HEK293 (cell line): ENCODE results near the gene TBC1D16.

Experiments
- CTCF ChIA-PET: fragments of 350-600 bp; formaldehyde crosslinking; extraction: SDS; loops from one replicate; lab custom pipeline; 2021; ENCODE audit warnings: antibody characterized with exemption; lab: Yijun Ruan, JAX
- POLR2A ChIA-PET: fragments of 300-600 bp; formaldehyde crosslinking; extraction: SDS; loops from one replicate; lab custom pipeline; 2020; ENCODE audit warnings: antibody characterized with exemption, inconsistent platforms; lab: Yijun Ruan, JAX
- H3K27ac ChIP-seq: fragments of 200-500 bp; sonication (Bioruptor generic); 2 replicates; pipeline ENCODE4 v1.5.1; 2014; ENCODE audit warnings: low read depth, low read length, control low read depth, inconsistent platforms; ENCODE audit errors: extremely low read depth
- H3K36me3 ChIP-seq, 2 experiments: fragments of 200-500 bp in 1 of 2; sonication (Bioruptor generic) in 1 of 2; 1 replicate in 1 of 2; 2 replicates in 1 of 2; pipeline ENCODE4 v1.5.1; 2014 to 2017; ENCODE audit warnings: inconsistent platforms in 2 of 2, low read length in 2 of 2; ENCODE audit not compliant: control insufficient read depth in 2 of 2, insufficient read depth in 1 of 2
- H3K4me1 ChIP-seq: fragments of 200-500 bp; sonication (Bioruptor generic); 2 replicates; pipeline ENCODE4 v1.5.1; 2014; ENCODE audit warnings: mild to moderate bottlenecking, low read length, inconsistent platforms; ENCODE audit not compliant: control insufficient read depth, insufficient read depth
- H3K4me3 ChIP-seq: 2 replicates; pipeline ENCODE4 v1.5.1; 2011; ENCODE audit warnings: low read depth, mild to moderate bottlenecking, control low read depth, low read length, moderate library complexity
- H3K9me3 ChIP-seq: fragments of 200-500 bp; sonication (Bioruptor generic); 2 replicates; pipeline ENCODE4 v1.5.1; 2014; ENCODE audit warnings: low read depth, low read length, inconsistent platforms; ENCODE audit not compliant: control insufficient read depth, insufficient read depth
- GLIS1 ChIP-seq: fragments of 450-650 bp; formaldehyde crosslinking; IDR thresholded peaks from 2 replicates; pipeline ENCODE4 v1.5.1; 2016; ENCODE audit warnings: missing biosample characterization, missing genetic modification characterization
- HOXC10 ChIP-seq: sonication (generic); formaldehyde crosslinking; IDR thresholded peaks from 2 replicates; pipeline ENCODE4 v1.8.1; 2023; ENCODE audit warnings: mild to moderate bottlenecking, missing genetic modification reagents
- SCRT1 ChIP-seq: fragments of 450-650 bp; formaldehyde crosslinking; IDR thresholded peaks from 2 replicates; pipeline ENCODE4 v1.5.1; 2016; ENCODE audit warnings: missing biosample characterization, missing genetic modification characterization, borderline replicate concordance
- SETDB1 ChIP-seq: IDR thresholded peaks from one replicate; pipeline ENCODE4 v1.6.1; 2017; ENCODE audit warnings: mild to moderate bottlenecking, low read length, moderate library complexity, mixed read lengths; ENCODE audit not compliant: insufficient read length
- SP3 ChIP-seq: fragments of 450-650 bp; formaldehyde crosslinking; IDR thresholded peaks from 2 replicates; pipeline ENCODE4 v1.5.1; 2016; ENCODE audit warnings: missing biosample characterization, missing genetic modification characterization
- SP7 ChIP-seq: fragments of 450-650 bp; formaldehyde crosslinking; IDR thresholded peaks from 2 replicates; pipeline ENCODE4 v1.5.1; 2016; ENCODE audit warnings: missing biosample characterization, missing genetic modification characterization
- ZEB2 ChIP-seq: fragments of 450-650 bp; formaldehyde crosslinking; IDR thresholded peaks from 2 replicates; pipeline ENCODE4 v1.5.1; 2016; ENCODE audit warnings: missing biosample characterization, missing genetic modification characterization
- ZNF184 ChIP-seq: fragments of 450-650 bp; IDR thresholded peaks from 2 replicates; pipeline ENCODE4 v1.5.1; 2018; ENCODE audit warnings: missing biosample characterization, mild to moderate bottlenecking, missing genetic modification characterization
- ZNF202 ChIP-seq: fragments of 450-650 bp; formaldehyde crosslinking; IDR thresholded peaks from 2 replicates; pipeline ENCODE4 v1.5.1; 2016; ENCODE audit warnings: missing biosample characterization, missing genetic modification characterization, borderline replicate concordance
- ZNF223 ChIP-seq: fragments of 450-650 bp; formaldehyde crosslinking; IDR thresholded peaks from 2 replicates; pipeline ENCODE4 v1.5.1; 2016; ENCODE audit warnings: missing biosample characterization, missing genetic modification characterization
- ZNF23 ChIP-seq: fragments of 450-650 bp; formaldehyde crosslinking; IDR thresholded peaks from 2 replicates; pipeline ENCODE4 v1.5.1; 2016; ENCODE audit warnings: missing biosample characterization, missing genetic modification characterization, borderline replicate concordance
- ZNF274 ChIP-seq, 2 experiments: fragments of 200-500 bp in 1 of 2; fragments of 450-650 bp in 1 of 2; sonication (Bioruptor generic) in 1 of 2; formaldehyde crosslinking in 1 of 2; IDR thresholded peaks; 2 replicates each; pipeline versions ENCODE4 v1.5.1 to v1.6.1; 2014 to 2016; ENCODE audit warnings: borderline replicate concordance in 1 of 2, inconsistent platforms in 1 of 2, low read length in 1 of 2, missing biosample characterization in 1 of 2, missing genetic modification characterization in 1 of 2
- ZNF302 ChIP-seq: fragments of 450-650 bp; formaldehyde crosslinking; IDR thresholded peaks from 2 replicates; pipeline ENCODE4 v1.5.1; 2016; ENCODE audit warnings: missing biosample characterization, missing genetic modification characterization, low read depth
- ZNF335 ChIP-seq: fragments of 450-650 bp; formaldehyde crosslinking; conservative IDR thresholded peaks from 2 replicates; pipeline ENCODE4 v1.5.1; 2016; ENCODE audit warnings: missing biosample characterization, missing genetic modification characterization
- ZNF433 ChIP-seq: fragments of 450-650 bp; formaldehyde crosslinking; IDR thresholded peaks from 2 replicates; pipeline ENCODE4 v1.5.1; 2016; ENCODE audit warnings: missing biosample characterization, missing genetic modification characterization, low read depth
- ZNF530 ChIP-seq: fragments of 450-650 bp; formaldehyde crosslinking; IDR thresholded peaks from 2 replicates; pipeline ENCODE4 v1.5.1; 2016; ENCODE audit warnings: low read depth, missing biosample characterization, missing genetic modification characterization
- ZNF571 ChIP-seq: fragments of 450-650 bp; formaldehyde crosslinking; IDR thresholded peaks from 2 replicates; pipeline ENCODE4 v1.5.0; 2017; ENCODE audit warnings: missing biosample characterization, missing genetic modification characterization
- ZNF791 ChIP-seq: fragments of 450-650 bp; formaldehyde crosslinking; IDR thresholded peaks from 2 replicates; pipeline ENCODE4 v1.5.1; 2016; ENCODE audit warnings: missing biosample characterization, missing genetic modification characterization
- TF ChIP-seq, protein P1 (sequence below): fragments of 450-650 bp; formaldehyde crosslinking; IDR thresholded peaks from 2 replicates; pipeline ENCODE4 v1.5.1; 2016; ENCODE audit warnings: missing biosample characterization, missing genetic modification characterization
- TF ChIP-seq, protein P2 (sequence below): fragments of 450-650 bp; formaldehyde crosslinking; IDR thresholded peaks from 2 replicates; pipeline ENCODE4 v1.5.1; 2016; ENCODE audit warnings: missing biosample characterization, missing genetic modification characterization
- TF ChIP-seq, protein P3 (sequence below): fragments of 450-650 bp; formaldehyde crosslinking; IDR thresholded peaks from 2 replicates; pipeline ENCODE4 v1.5.1; 2016; ENCODE audit warnings: missing biosample characterization, missing genetic modification characterization
- TF ChIP-seq, protein P4 (sequence below): fragments of 450-650 bp; formaldehyde crosslinking; IDR thresholded peaks from 2 replicates; pipeline ENCODE4 v1.5.1; 2017; ENCODE audit warnings: missing biosample characterization, missing genetic modification characterization
- TF ChIP-seq, protein P5 (sequence below): fragments of 450-650 bp; formaldehyde crosslinking; IDR thresholded peaks from 2 replicates; pipeline ENCODE4 v1.5.1; 2016; ENCODE audit warnings: missing biosample characterization, missing genetic modification characterization, low read depth
- TF ChIP-seq, protein P6 (sequence below): fragments of 450-650 bp; formaldehyde crosslinking; IDR thresholded peaks from 2 replicates; pipeline ENCODE4 v1.5.1; 2016; ENCODE audit warnings: missing biosample characterization, missing genetic modification characterization
- TF ChIP-seq, protein P7 (sequence below): fragments of 450-650 bp; formaldehyde crosslinking; IDR thresholded peaks from 2 replicates; pipeline ENCODE4 v1.5.1; 2016; ENCODE audit warnings: missing biosample characterization, missing genetic modification characterization

Gene TBC1D16

DNA sequence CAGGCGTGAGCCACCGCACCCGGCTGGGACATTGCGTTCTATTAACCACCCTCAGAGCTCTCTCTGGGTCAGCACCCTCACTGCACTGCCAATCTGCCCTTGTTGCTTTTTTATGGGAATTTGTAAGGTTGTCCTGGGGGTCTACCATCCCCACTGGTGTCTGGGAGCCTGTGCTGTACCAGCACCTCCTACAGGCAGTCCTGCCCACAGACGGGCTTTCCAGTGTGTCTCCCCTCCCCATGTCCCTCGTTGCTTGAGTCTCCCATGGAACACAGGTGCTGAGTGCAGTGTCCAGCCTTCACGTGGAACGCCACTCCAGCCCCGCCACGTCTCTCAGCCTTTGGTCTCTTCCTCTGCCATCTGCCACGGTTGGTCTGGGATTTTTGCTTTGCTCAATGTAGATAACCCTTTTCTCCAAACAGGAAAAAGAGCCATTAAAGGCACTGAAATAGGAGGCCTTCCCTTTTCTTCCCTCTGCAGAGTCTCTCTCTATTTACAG, 128.4 kb downstream of the TBC1D16 start (continued):
- TF ChIP-seq, protein P1, sequence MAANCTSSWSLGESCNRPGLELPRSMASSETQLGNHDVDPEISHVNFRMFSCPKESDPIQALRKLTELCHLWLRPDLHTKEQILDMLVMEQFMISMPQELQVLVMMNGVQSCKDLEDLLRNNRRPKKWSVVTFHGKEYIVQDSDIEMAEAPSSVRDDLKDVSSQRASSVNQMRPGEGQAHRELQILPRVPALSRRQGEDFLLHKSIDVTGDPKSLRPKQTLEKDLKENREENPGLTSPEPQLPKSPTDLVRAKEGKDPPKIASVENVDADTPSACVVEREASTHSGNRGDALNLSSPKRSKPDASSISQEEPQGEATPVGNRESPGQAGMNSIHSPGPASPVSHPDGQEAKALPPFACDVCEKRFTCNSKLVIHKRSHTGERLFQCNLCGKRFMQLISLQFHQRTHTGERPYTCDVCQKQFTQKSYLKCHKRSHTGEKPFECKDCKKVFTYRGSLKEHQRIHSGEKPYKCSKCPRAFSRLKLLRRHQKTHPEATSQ (tag by site-specific recombination), result no peak
- TF ChIP-seq ZNF223 (no peak), SP3 (tag by site-specific recombination) (no peak), ZNF530 (no peak), ZNF433 (tag by site-specific recombination) (no peak)
- TF ChIP-seq, protein P2, sequence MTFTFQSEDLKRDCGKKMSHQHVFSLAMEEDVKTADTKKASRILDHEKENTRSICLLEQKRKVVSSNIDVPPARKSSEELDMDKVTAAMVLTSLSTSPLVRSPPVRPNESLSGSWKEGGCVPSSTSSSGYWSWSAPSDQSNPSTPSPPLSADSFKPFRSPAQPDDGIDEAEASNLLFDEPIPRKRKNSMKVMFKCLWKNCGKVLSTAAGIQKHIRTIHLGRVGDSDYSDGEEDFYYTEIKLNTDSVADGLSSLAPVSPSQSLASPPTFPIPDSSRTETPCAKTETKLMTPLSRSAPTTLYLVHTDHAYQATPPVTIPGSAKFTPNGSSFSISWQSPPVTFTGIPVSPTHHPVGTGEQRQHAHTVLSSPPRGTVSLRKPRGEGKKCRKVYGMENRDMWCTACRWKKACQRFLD (tag by site-specific recombination), result no peak
- TF ChIP-seq, protein P3, sequence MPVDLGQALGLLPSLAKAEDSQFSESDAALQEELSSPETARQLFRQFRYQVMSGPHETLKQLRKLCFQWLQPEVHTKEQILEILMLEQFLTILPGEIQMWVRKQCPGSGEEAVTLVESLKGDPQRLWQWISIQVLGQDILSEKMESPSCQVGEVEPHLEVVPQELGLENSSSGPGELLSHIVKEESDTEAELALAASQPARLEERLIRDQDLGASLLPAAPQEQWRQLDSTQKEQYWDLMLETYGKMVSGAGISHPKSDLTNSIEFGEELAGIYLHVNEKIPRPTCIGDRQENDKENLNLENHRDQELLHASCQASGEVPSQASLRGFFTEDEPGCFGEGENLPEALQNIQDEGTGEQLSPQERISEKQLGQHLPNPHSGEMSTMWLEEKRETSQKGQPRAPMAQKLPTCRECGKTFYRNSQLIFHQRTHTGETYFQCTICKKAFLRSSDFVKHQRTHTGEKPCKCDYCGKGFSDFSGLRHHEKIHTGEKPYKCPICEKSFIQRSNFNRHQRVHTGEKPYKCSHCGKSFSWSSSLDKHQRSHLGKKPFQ (tag by site-specific recombination), result no peak
- TF ChIP-seq, all 188 proteins: peak for 2

DNA sequence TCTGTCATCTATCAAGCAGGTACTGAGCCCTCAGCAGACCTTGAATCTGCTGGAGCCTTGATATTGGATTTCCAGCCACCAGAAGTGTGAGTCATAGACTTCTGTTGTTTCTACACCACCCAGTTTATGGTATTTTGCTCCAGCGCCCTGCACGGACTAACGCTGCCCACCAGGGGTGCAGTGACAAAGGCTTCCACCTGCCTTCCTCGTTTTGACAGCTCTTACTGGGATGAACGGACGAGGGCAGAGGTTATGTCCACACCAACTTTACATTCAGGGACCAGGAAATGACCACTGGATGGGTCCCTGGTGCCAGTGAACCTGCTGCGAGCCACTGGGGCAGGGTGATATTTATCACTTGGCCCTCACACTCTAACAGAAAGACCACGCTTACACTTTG, 129.8 kb downstream of the TBC1D16 start:
- H3K36me3 ChIP-seq, result no peaks in the 10 kb centered on the region
- no peaks in the 10 kb centered on the region; the same call in 1 of the 2 replicates for H3K4me1 ChIP-seq
- no peak overlapping the region for H3K4me3 ChIP-seq
- H3K27ac ChIP-seq, result no peak overlapping the region
- ChIA-PET POLR2A (no interaction called here), CTCF (interaction anchor here (1.0 to 1.3 kb wide), 3 partner anchors 61 to 117 kb away, joined by 3 to 4 read pairs (median 3); no protein-coding TSS in a partner anchor)
- H3K9me3 ChIP-seq, result no peaks in the 10 kb centered on the region
- TF ChIP-seq, protein P4, sequence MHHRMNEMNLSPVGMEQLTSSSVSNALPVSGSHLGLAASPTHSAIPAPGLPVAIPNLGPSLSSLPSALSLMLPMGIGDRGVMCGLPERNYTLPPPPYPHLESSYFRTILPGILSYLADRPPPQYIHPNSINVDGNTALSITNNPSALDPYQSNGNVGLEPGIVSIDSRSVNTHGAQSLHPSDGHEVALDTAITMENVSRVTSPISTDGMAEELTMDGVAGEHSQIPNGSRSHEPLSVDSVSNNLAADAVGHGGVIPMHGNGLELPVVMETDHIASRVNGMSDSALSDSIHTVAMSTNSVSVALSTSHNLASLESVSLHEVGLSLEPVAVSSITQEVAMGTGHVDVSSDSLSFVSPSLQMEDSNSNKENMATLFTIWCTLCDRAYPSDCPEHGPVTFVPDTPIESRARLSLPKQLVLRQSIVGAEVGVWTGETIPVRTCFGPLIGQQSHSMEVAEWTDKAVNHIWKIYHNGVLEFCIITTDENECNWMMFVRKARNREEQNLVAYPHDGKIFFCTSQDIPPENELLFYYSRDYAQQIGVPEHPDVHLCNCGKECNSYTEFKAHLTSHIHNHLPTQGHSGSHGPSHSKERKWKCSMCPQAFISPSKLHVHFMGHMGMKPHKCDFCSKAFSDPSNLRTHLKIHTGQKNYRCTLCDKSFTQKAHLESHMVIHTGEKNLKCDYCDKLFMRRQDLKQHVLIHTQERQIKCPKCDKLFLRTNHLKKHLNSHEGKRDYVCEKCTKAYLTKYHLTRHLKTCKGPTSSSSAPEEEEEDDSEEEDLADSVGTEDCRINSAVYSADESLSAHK, result no peak
- TF ChIP-seq SCRT1 (tag by site-specific recombination) (no peak), ZNF23 (tag by site-specific recombination) (no peak), GLIS1 (peak; percentile 46), SETDB1 (peak; percentile 66), ZNF202 (tag by site-specific recombination) (no peak), ZNF302 (no peak), HOXC10 (no peak), ZNF791 (tag by site-specific recombination) (no peak), ZNF274 (IDR thresholded peaks at IDR 0.05; ENCODE audit: low read length) (no peak), ZNF274 (tag by site-specific recombination; IDR thresholded peaks at IDR 0.05; ENCODE audit: borderline replicate concordance) (no peak), ZNF571 (no peak), SP7 (tag by site-specific recombination) (0 out of 2 replicates have a peak, but pooled peaks have one; percentile 24), ZEB2 (tag by site-specific recombination) (peak; percentile 49), ZNF335 (tag by site-specific recombination) (no peak), ZNF184 (no peak)
- TF ChIP-seq, protein P5, sequence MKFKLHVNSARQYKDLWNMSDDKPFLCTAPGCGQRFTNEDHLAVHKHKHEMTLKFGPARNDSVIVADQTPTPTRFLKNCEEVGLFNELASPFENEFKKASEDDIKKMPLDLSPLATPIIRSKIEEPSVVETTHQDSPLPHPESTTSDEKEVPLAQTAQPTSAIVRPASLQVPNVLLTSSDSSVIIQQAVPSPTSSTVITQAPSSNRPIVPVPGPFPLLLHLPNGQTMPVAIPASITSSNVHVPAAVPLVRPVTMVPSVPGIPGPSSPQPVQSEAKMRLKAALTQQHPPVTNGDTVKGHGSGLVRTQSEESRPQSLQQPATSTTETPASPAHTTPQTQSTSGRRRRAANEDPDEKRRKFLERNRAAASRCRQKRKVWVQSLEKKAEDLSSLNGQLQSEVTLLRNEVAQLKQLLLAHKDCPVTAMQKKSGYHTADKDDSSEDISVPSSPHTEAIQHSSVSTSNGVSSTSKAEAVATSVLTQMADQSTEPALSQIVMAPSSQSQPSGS, result no peak
- TF ChIP-seq, protein P6, sequence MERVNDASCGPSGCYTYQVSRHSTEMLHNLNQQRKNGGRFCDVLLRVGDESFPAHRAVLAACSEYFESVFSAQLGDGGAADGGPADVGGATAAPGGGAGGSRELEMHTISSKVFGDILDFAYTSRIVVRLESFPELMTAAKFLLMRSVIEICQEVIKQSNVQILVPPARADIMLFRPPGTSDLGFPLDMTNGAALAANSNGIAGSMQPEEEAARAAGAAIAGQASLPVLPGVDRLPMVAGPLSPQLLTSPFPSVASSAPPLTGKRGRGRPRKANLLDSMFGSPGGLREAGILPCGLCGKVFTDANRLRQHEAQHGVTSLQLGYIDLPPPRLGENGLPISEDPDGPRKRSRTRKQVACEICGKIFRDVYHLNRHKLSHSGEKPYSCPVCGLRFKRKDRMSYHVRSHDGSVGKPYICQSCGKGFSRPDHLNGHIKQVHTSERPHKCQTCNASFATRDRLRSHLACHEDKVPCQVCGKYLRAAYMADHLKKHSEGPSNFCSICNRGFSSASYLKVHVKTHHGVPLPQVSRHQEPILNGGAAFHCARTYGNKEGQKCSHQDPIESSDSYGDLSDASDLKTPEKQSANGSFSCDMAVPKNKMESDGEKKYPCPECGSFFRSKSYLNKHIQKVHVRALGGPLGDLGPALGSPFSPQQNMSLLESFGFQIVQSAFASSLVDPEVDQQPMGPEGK (tag by site-specific recombination), result 0 out of 2 replicates have a peak, but pooled peaks have one; percentile 34
- TF ChIP-seq, protein P7, sequence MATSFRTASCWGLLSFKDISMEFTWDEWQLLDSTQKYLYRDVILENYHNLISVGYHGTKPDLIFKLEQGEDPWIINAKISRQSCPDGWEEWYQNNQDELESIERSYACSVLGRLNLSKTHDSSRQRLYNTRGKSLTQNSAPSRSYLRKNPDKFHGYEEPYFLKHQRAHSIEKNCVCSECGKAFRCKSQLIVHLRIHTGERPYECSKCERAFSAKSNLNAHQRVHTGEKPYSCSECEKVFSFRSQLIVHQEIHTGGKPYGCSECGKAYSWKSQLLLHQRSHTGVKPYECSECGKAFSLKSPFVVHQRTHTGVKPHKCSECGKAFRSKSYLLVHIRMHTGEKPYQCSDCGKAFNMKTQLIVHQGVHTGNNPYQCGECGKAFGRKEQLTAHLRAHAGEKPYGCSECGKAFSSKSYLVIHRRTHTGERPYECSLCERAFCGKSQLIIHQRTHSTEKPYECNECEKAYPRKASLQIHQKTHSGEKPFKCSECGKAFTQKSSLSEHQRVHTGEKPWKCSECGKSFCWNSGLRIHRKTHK (tag by site-specific recombination), result no peak
